ENCODE results near the gene ETV1.

The ETV1 gene

GRCh38 chr7:13982940-13983677 is 6.4 kb downstream of the ETV1 start:
- no peak overlapping the region for H3K4me3 ChIP-seq (ENCODE audit: control insufficient read depth, low read depth, low read length)
- TF ChIP-seq CTCF (IDR thresholded peaks at IDR 0.05; ENCODE audit: control insufficient read depth, insufficient read depth, low read depth, low read length, missing control alignments) = no peak
- DNase-seq (ENCODE audit: low read depth) = no peak

- TF ChIP-seq CTCF (IDR thresholded peaks at IDR 0.05; ENCODE audit: control insufficient read depth, insufficient read depth, low read depth, low read length, missing control alignments) = no peak
Observed at GRCh38 chr7:13981070-13981469, 8.4 kb downstream of the ETV1 start.

GRCh38 chr7:13980474-13980873 is 9.0 kb downstream of the ETV1 start:
- no peak for DNase-seq (ENCODE audit: low read depth)
- no peak overlapping the region for H3K4me3 ChIP-seq (ENCODE audit: control insufficient read depth, low read depth, low read length)
- TF ChIP-seq CTCF (IDR thresholded peaks at IDR 0.05; ENCODE audit: control insufficient read depth, insufficient read depth, low read depth, low read length, missing control alignments) = no peak

More at GRCh38 chr7:13981070-13981469, 8.4 kb downstream of the ETV1 start:
- no peak overlapping the region for H3K4me3 ChIP-seq (ENCODE audit: control insufficient read depth, low read depth, low read length)
- peak; percentile 96 for DNase-seq (ENCODE audit: low read depth)

- DNase-seq (ENCODE audit: low read depth) = no peak
- no peak overlapping the region for H3K4me3 ChIP-seq (ENCODE audit: control insufficient read depth, low read depth, low read length)
Observed at GRCh38 chr7:13979671-13980435, 9.6 kb downstream of the ETV1 start.

GRCh38 chr7:13976594-13976993 is 12.9 kb downstream of the ETV1 start:
- DNase-seq (ENCODE audit: low read depth) = no peak
- no peak for TF ChIP-seq CTCF (IDR thresholded peaks at IDR 0.05; ENCODE audit: control insufficient read depth, insufficient read depth, low read depth, low read length, missing control alignments)
- no peak overlapping the region for H3K4me3 ChIP-seq (ENCODE audit: control insufficient read depth, low read depth, low read length)

More at GRCh38 chr7:13979671-13980435, 9.6 kb downstream of the ETV1 start:
- TF ChIP-seq CTCF (IDR thresholded peaks at IDR 0.05; ENCODE audit: control insufficient read depth, insufficient read depth, low read depth, low read length, missing control alignments) = no peak

- no peak for TF ChIP-seq CTCF (IDR thresholded peaks at IDR 0.05; ENCODE audit: control insufficient read depth, insufficient read depth, low read depth, low read length, missing control alignments)
- H3K4me3 ChIP-seq (ENCODE audit: control insufficient read depth, low read depth, low read length) = no peak overlapping the region
- DNase-seq (ENCODE audit: low read depth) = no peak
Observed at GRCh38 chr7:13965077-13965476, 24.4 kb downstream of the ETV1 start.

All from AG09309 (cell line).